BLaER1 (cell line): Measurements from ENCODE around the gene ZC3H18.
A peak's percentile ranks its signal among the peaks of the same experiment; 100 is the strongest.

ENCODE experiments used
- H3K27ac ChIP-seq: shearing (Covaris generic); formaldehyde crosslinking; 2 replicates; pipeline ENCODE4 v1.8.1; 2022
- H3K27me3 ChIP-seq: shearing (Covaris generic); formaldehyde crosslinking; 2 replicates; pipeline ENCODE4 v1.8.1; 2022
- H3K36me3 ChIP-seq: shearing (Covaris generic); formaldehyde crosslinking; 2 replicates; pipeline ENCODE4 v1.8.1; 2022
- H3K4me1 ChIP-seq: shearing (Covaris generic); formaldehyde crosslinking; 2 replicates; pipeline ENCODE4 v1.8.1; 2022
- H3K4me2 ChIP-seq: shearing (Covaris generic); formaldehyde crosslinking; 2 replicates; pipeline ENCODE4 v1.8.1; 2022
- H3K4me3 ChIP-seq: shearing (Covaris generic); formaldehyde crosslinking; 2 replicates; pipeline ENCODE4 v1.8.1; 2022
- H3K9ac ChIP-seq: shearing (Covaris generic); formaldehyde crosslinking; 2 replicates; pipeline ENCODE4 v1.8.1; 2022
- H3K9me3 ChIP-seq: shearing (Covaris generic); formaldehyde crosslinking; 2 replicates; pipeline ENCODE4 v1.8.1; 2022
- H4K20me1 ChIP-seq: shearing (Covaris generic); formaldehyde crosslinking; 2 replicates; pipeline ENCODE4 v1.8.1; 2022
- Cebpa-rat ChIP-seq: shearing (Covaris generic); IDR thresholded peaks from 2 replicates; pipeline ENCODE4 v1.8.1; 2022

The ZC3H18 gene

GRCh38 chr16:88578446-88579313, 8.5 kb downstream of the ZC3H18 start:
- no peaks in the 10 kb centered on the region for H3K4me1 ChIP-seq
- H3K4me3 ChIP-seq = no peak overlapping the region
- H3K27me3 ChIP-seq = no peaks in the 10 kb centered on the region
- peaks cover 95% of the 10 kb centered on the region for H3K36me3 ChIP-seq
- no peak overlapping the region for H3K27ac ChIP-seq
- no peaks in the 10 kb centered on the region for H3K9me3 ChIP-seq
- peaks cover 100% of the 10 kb centered on the region for H4K20me1 ChIP-seq
- H3K4me2 ChIP-seq = no peak overlapping the region
- TF ChIP-seq Cebpa-rat = no peak
- no peak overlapping the region for H3K9ac ChIP-seq

GRCh38 chr16:88580371-88580770, 10.2 kb downstream of the ZC3H18 start:
- no peak overlapping the region for H3K9ac ChIP-seq
- no peak overlapping the region for H3K4me2 ChIP-seq
- no peak overlapping the region for H3K27ac ChIP-seq
- peaks cover 100% of the 10 kb centered on the region for H4K20me1 ChIP-seq
- no peaks in the 10 kb centered on the region for H3K27me3 ChIP-seq
- H3K4me3 ChIP-seq = no peak overlapping the region
- peaks cover 96% of the 10 kb centered on the region for H3K36me3 ChIP-seq
- TF ChIP-seq Cebpa-rat = no peak
- no peaks in the 10 kb centered on the region for H3K9me3 ChIP-seq
- H3K4me1 ChIP-seq = no peaks in the 10 kb centered on the region

GRCh38 chr16:88581033-88581432, 10.8 kb downstream of the ZC3H18 start:
- no peaks in the 10 kb centered on the region for H3K4me1 ChIP-seq
- no peak for TF ChIP-seq Cebpa-rat
- no peak overlapping the region for H3K4me2 ChIP-seq
- no peaks in the 10 kb centered on the region for H3K9me3 ChIP-seq
- H3K9ac ChIP-seq = no peak overlapping the region
- H4K20me1 ChIP-seq = peaks cover 100% of the 10 kb centered on the region
- no peak overlapping the region for H3K4me3 ChIP-seq
- no peak overlapping the region for H3K27ac ChIP-seq
- no peaks in the 10 kb centered on the region for H3K27me3 ChIP-seq
- H3K36me3 ChIP-seq = peaks cover 96% of the 10 kb centered on the region

- H3K4me2 ChIP-seq = no peak overlapping the region
- H3K4me1 ChIP-seq = no peaks in the 10 kb centered on the region
- no peak overlapping the region for H3K9ac ChIP-seq
- H3K9me3 ChIP-seq = no peaks in the 10 kb centered on the region
- TF ChIP-seq Cebpa-rat = no peak
- H3K27me3 ChIP-seq = no peaks in the 10 kb centered on the region
- H3K4me3 ChIP-seq = no peak overlapping the region
- H4K20me1 ChIP-seq = peaks cover 96% of the 10 kb centered on the region
- no peak overlapping the region for H3K27ac ChIP-seq
- peaks cover 96% of the 10 kb centered on the region for H3K36me3 ChIP-seq
Measured at GRCh38 chr16:88582912-88583575, 12.8 kb downstream of the ZC3H18 start.

GRCh38 chr16:88584676-88585075, 14.5 kb downstream of the ZC3H18 start:
- H3K4me1 ChIP-seq = no peaks in the 10 kb centered on the region
- H3K27ac ChIP-seq = no peak overlapping the region
- H3K36me3 ChIP-seq = peaks cover 96% of the 10 kb centered on the region
- no peak overlapping the region for H3K9ac ChIP-seq
- H4K20me1 ChIP-seq = peaks cover 95% of the 10 kb centered on the region
- TF ChIP-seq Cebpa-rat = no peak
- H3K27me3 ChIP-seq = no peaks in the 10 kb centered on the region
- H3K4me2 ChIP-seq = no peak overlapping the region
- H3K9me3 ChIP-seq = no peaks in the 10 kb centered on the region
- no peak overlapping the region for H3K4me3 ChIP-seq

GRCh38 chr16:88585269-88585668, 15.1 kb downstream of the ZC3H18 start:
- TF ChIP-seq Cebpa-rat = no peak
- Histone ChIP-seq H3K27ac (no peak overlapping the region), H3K27me3 (no peaks in the 10 kb centered on the region), H3K9me3 (no peaks in the 10 kb centered on the region), H3K4me1 (no peaks in the 10 kb centered on the region), H4K20me1 (peaks cover 89% of the 10 kb centered on the region), H3K9ac (peak overlapping the region; percentile 6; the same call in 1 of the 2 replicates), H3K4me2 (no peak overlapping the region), H3K36me3 (peaks cover 96% of the 10 kb centered on the region), H3K4me3 (no peak overlapping the region)

GRCh38 chr16:88585927-88586581, 15.9 kb downstream of the ZC3H18 start:
- no peak overlapping the region for H3K27ac ChIP-seq
- H3K27me3 ChIP-seq = no peaks in the 10 kb centered on the region
- H4K20me1 ChIP-seq = peaks cover 82% of the 10 kb centered on the region
- H3K9me3 ChIP-seq = no peaks in the 10 kb centered on the region
- no peaks in the 10 kb centered on the region for H3K4me1 ChIP-seq
- H3K4me2 ChIP-seq = no peak overlapping the region
- H3K4me3 ChIP-seq = no peak overlapping the region
- TF ChIP-seq Cebpa-rat = no peak
- H3K9ac ChIP-seq = 0 out of 2 replicates have a peak overlapping the region, but pooled peaks have one; percentile 6
- peaks cover 96% of the 10 kb centered on the region for H3K36me3 ChIP-seq

GRCh38 chr16:88588148-88588547, 17.9 kb downstream of the ZC3H18 start:
- H3K4me3 ChIP-seq = no peak overlapping the region
- peaks cover 80% of the 10 kb centered on the region for H4K20me1 ChIP-seq
- no peak for TF ChIP-seq Cebpa-rat
- no peaks in the 10 kb centered on the region for H3K9me3 ChIP-seq
- H3K4me1 ChIP-seq = no peaks in the 10 kb centered on the region
- no peaks in the 10 kb centered on the region for H3K27me3 ChIP-seq
- H3K4me2 ChIP-seq = no peak overlapping the region
- H3K9ac ChIP-seq = no peak overlapping the region
- H3K27ac ChIP-seq = no peak overlapping the region
- peaks cover 95% of the 10 kb centered on the region for H3K36me3 ChIP-seq

- Histone ChIP-seq H3K36me3 (peaks cover 95% of the 10 kb centered on the region), H4K20me1 (peaks cover 80% of the 10 kb centered on the region), H3K4me2 (no peak overlapping the region), H3K4me3 (no peak overlapping the region), H3K9ac (no peak overlapping the region; the same call in 1 of the 2 replicates), H3K27ac (no peak overlapping the region), H3K4me1 (no peaks in the 10 kb centered on the region), H3K9me3 (no peaks in the 10 kb centered on the region), H3K27me3 (no peaks in the 10 kb centered on the region)
- no peak for TF ChIP-seq Cebpa-rat
Measured at GRCh38 chr16:88588754-88589153, 18.6 kb downstream of the ZC3H18 start.

- Histone ChIP-seq H4K20me1 (peaks cover 80% of the 10 kb centered on the region), H3K36me3 (peaks cover 97% of the 10 kb centered on the region), H3K9me3 (no peaks in the 10 kb centered on the region)
Measured at GRCh38 chr16:88589441-88589840, 19.2 kb downstream of the ZC3H18 start.

More at GRCh38 chr16:88589441-88589840, 19.2 kb downstream of the ZC3H18 start:
- Histone ChIP-seq H3K4me2 (no peak overlapping the region), H3K27me3 (no peaks in the 10 kb centered on the region), H3K27ac (no peak overlapping the region), H3K4me3 (no peak overlapping the region), H3K9ac (no peak overlapping the region), H3K4me1 (no peaks in the 10 kb centered on the region)
- TF ChIP-seq Cebpa-rat = no peak
